Right cardiac atrium (tissue), 5 donors: ENCODE measurements around the gene NR4A1. TPM values are rescaled to one million over a fixed set of nuclear protein-coding genes. Genes with fewer than 3 reads are reported as not detected.

Experiments used
- ATAC-seq, 2 donors: fragments of 200-7000 bp; cut with Tn5 transposase; one replicate each; pipeline versions ENCODE4 v1.8.0 to v1.9.1; 2020; ENCODE audit warnings: moderate library complexity in 2 of 2, mild to moderate bottlenecking in 1 of 2
- DNase-seq, 3 donors: peaks; one replicate each; pipeline ENCODE4 v3.0.0-alpha.2; 2020
- H3K27ac ChIP-seq: one replicate; pipeline ENCODE4 v1.5.1; 2013; ENCODE audit warnings: mild to moderate bottlenecking, low read length, control low read depth, moderate library complexity
- H3K27me3 ChIP-seq: one replicate; pipeline ENCODE4 v1.6.1; 2013; ENCODE audit not compliant: control insufficient read depth, insufficient read depth
- H3K4me1 ChIP-seq: one replicate; pipeline ENCODE4 v1.6.1; 2013; ENCODE audit warnings: low read length; ENCODE audit not compliant: control insufficient read depth, insufficient read depth
- H3K4me3 ChIP-seq: one replicate; pipeline ENCODE4 v1.5.1; 2013; ENCODE audit warnings: low read length, control low read depth
- H3K9me3 ChIP-seq: one replicate; pipeline ENCODE4 v1.6.1; 2013; ENCODE audit warnings: low read length; ENCODE audit not compliant: control insufficient read depth
- WGBS: extraction: QIAGEN DNeasy Blood & Tissue Kit; methylation state at CpG from one replicate; pipeline ENCODE4 v1.1.7; 2013; 5-methylcytosine and 5-hydroxymethylcytosine counted together
- intact Hi-C, 4 donors: fragments of 100-400 bp; cut with DNase I; formaldehyde crosslinking; loops; one replicate each; pipeline versions ENCODE4 v1.11.0 to v1.14.0; 2022 to 2023
- polyA plus RNA-seq: library from polyadenylated mRNA; stranded (reverse); fragments of 200-250 nt; gene quantifications from one replicate; pipeline ENCODE4 v1.2.3, GENCODE V29; 2013
- total RNA-seq, 4 donors: library from RNA; stranded (reverse); fragmentation: NEBNext Ultra II Directional; extraction: Animal tissue kit (Norgen Biotek cat#: 25700); gene quantifications; one replicate each; pipeline ENCODE4 v1.2.1, GENCODE V29; 2021
- donor health status: healthy with polysubstance abuse.
- donor health status: DM: no; HTN: yes; CAD: no.
- donor health status: DM: no; HTN: no; CAD: no.
- donor health status: DM: no; HTN: yes; CAD: no; lungs with severe emphysema.
- donor health status: DM: yes; HTN: yes; CAD: no.

The NR4A1 gene
- total and polyA plus RNA-seq, 5 donors: 50.2 to 417 (median 115) TPM

GRCh38 chr12:52070185-52070925, 19.1 kb downstream of the NR4A1 start:
- intact Hi-C loops: loop anchor here in 2 of 4 donors (5.0 to 10.0 kb wide), 2 partner anchors 43 to 166 kb away; partner anchors contain the start of gene ACVRL1 (in 1 of the 2)
- ATAC-seq (peak in 1 of 2 donors; percentile 46), DNase-seq (no peak)
- peak overlapping the region; percentile 94 for H3K27ac ChIP-seq
- peak overlapping the region; percentile 83 for H3K4me3 ChIP-seq
- H3K9me3 ChIP-seq: no peaks in the 10 kb centered on the region
- peaks cover 2% of the 10 kb centered on the region for H3K4me1 ChIP-seq
- no peaks in the 10 kb centered on the region for H3K27me3 ChIP-seq
- 4% methylated on average over 37 of the region's 37 CpGs for WGBS

DNA sequence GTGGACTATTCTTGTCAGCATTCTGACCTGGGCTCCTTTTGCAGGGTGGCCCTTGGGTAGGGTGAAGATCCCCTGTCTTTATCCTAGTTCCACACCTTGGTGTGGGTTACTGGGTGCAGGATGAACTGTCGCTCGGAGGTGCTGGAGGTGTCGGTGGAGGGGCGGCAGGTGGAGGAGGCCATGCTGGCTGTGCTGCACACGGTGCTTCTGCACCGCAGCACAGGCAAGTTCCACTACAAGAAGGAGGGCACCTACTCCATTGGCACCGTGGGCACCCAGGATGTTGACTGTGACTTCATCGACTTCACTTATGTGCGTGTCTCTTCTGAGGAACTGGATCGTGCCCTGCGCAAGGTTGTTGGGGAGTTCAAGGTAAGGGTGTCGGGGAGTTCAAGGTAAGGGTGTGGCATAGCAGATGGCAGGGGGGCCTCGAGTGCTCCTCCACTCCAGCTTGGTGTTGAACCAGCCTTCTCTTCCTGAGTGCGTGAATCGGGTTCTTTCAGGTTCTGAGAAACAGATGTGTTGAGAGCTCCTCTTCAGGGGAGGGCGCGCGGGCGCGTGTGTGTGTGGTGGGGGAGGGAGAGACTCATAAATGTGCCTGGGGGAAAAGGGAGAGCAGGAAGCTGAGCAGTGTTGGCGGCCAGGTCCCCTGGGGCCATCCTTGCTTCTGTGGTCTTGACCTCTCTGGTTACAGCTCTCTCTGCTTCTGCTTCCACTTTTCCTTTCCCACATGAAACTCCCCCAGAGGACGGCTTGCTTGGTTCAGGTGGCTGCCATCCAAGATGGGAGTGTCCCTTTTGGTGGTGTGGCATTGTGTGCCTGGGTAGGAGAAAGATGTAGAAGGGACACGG, 22.5 kb downstream of the NR4A1 start:
- Histone ChIP-seq H3K27ac (no peak overlapping the region), H3K27me3 (no peaks in the 10 kb centered on the region), H3K4me3 (no peak overlapping the region), H3K9me3 (no peaks in the 10 kb centered on the region), H3K4me1 (peaks cover 2% of the 10 kb centered on the region)
- WGBS: 73% methylated on average over 23 of the region's 23 CpGs
- DNase-seq (peak; percentile 54 to 81 (median 69)), ATAC-seq (no peak)
- intact Hi-C loops: loop anchor here in 2 of 4 donors (5.0 to 10.0 kb wide), 2 partner anchors 46 to 169 kb away; partner anchors contain the start of gene ACVRL1 (in 1 of the 2)

- no peak for ATAC-seq
- Histone ChIP-seq H3K4me1 (peaks cover 2% of the 10 kb centered on the region), H3K4me3 (no peak overlapping the region), H3K27me3 (no peaks in the 10 kb centered on the region), H3K9me3 (no peaks in the 10 kb centered on the region), H3K27ac (no peak overlapping the region)
- WGBS: 78% methylated on average over 3 of the region's 3 CpGs
- no peak for DNase-seq
- intact Hi-C loops: loop anchor here in 2 of 4 donors (5.0 to 10.0 kb wide), 2 partner anchors 48 to 170 kb away; partner anchors contain the start of gene ACVRL1 (in 1 of the 2)
Measured at GRCh38 chr12:52074971-52075724, 23.9 kb downstream of the NR4A1 start.

DNA sequence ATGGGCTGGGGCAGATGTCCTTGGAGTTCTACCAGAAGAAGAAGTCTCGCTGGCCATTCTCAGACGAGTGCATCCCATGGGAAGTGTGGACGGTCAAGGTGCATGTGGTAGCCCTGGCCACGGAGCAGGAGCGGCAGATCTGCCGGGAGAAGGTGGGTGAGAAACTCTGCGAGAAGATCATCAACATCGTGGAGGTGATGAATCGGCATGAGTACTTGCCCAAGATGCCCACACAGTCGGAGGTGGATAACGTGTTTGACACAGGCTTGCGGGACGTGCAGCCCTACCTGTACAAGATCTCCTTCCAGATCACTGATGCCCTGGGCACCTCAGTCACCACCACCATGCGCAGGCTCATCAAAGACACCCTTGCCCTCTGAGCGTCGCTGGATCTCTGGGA, 25.6 kb downstream of the NR4A1 start:
- H3K9me3 ChIP-seq: no peaks in the 10 kb centered on the region
- ATAC-seq (no peak), DNase-seq (peak in 1 of 3 donors; percentile 37)
- peaks cover 5% of the 10 kb centered on the region for H3K4me1 ChIP-seq
- 94% methylated on average over 16 of the region's 16 CpGs for whole genome bisulfite sequencing
- H3K4me3 ChIP-seq: no peak overlapping the region
- no peak overlapping the region for H3K27ac ChIP-seq
- no peaks in the 10 kb centered on the region for H3K27me3 ChIP-seq
- intact Hi-C loops: loop anchor here in 1 of 4 donors (10.0 kb wide), 1 partner anchor 172 kb away; the partner anchor contains the start of gene ACVRL1

- no peak for DNase-seq
- peaks cover 8% of the 10 kb centered on the region for H3K4me1 ChIP-seq
- H3K9me3 ChIP-seq: no peaks in the 10 kb centered on the region
- WGBS: 85% methylated on average over 3 of the region's 3 CpGs
- intact Hi-C loops: loop anchor here in 1 of 4 donors (10.0 kb wide), 1 partner anchor 173 kb away; the partner anchor contains the start of gene ACVRL1
- no peak for ATAC-seq
- H3K4me3 ChIP-seq: no peak overlapping the region
- no peaks in the 10 kb centered on the region for H3K27me3 ChIP-seq
- no peak overlapping the region for H3K27ac ChIP-seq
Measured at GRCh38 chr12:52078276-52078675, 27.0 kb downstream of the NR4A1 start.

DNA sequence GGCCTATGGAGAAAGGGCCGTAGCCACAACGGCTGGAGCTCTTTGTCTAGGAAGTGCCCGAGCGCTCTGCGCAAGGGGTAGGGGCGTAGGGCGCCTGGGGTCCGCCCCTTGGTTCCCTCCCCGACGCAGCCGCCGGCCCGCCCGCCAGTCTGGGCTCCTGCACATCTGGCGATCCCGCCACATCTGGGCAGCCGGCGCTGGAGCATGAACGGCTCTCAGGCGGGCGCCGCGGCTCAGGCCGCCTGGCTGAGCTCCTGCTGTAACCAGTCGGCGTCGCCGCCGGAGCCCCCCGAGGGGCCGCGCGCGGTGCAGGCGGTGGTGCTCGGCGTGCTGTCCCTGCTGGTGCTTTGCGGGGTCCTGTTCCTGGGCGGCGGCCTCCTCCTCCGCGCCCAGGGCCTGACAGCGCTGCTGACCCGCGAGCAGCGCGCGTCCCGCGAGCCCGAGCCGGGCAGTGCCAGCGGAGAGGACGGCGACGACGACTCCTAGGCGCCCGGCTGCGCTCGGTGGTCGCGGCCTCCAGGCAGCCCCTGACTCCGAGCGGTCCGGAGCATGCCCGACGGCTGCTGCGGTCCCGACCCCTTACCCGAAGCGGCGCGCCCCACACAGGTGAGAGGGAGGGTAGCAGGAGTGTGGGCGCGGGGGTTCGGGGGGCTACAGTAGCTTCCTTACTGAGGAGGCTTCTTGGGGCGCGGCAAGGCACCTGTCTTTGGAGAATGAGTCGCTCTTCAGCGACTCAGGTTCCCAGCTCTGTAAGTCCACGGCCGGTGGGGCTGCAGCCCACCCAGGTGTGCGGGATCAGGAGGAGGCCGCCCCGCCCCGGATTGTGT, 28.5 kb downstream of the NR4A1 start, which contains the start of gene SMIM41:
Gene SMIM41, plus strand, starts transcription at position 129 of the 827 bp plus-strand sequence. Its CDS starts 76 bp downstream, at position 205.
- DNase-seq: peak; percentile 45 to 84 (median 80)
- Histone ChIP-seq H3K9me3 (no peaks in the 10 kb centered on the region), H3K4me3 (no peak within 1 kb of the TSS), H3K27me3 (no peaks in the 10 kb centered on the region), H3K27ac (no peak within 1 kb of the TSS), H3K4me1 (peaks cover 8% of the 10 kb centered on the region)
- ATAC-seq: no peak
- 64% methylated on average over 87 of the region's 87 CpGs for WGBS
- intact Hi-C loops: loop anchor here in 3 of 4 donors (5.0 to 10.0 kb wide), 3 partner anchors 52 to 175 kb away; partner anchors contain the start of gene ACVRL1 (in 1 of the 3)

- ATAC-seq: no peak
- peaks cover 8% of the 10 kb centered on the region for H3K4me1 ChIP-seq
- DNase-seq: peak in 1 of 3 donors; percentile 64
- H3K4me3 ChIP-seq: no peak overlapping the region
- no peaks in the 10 kb centered on the region for H3K27me3 ChIP-seq
- intact Hi-C loops: loop anchor here in 2 of 4 donors (5.0 kb wide), 2 partner anchors 53 to 78 kb away; no protein-coding TSS in a partner anchor
- H3K9me3 ChIP-seq: no peaks in the 10 kb centered on the region
- 67% methylated on average over 10 of the region's 10 CpGs for WGBS
- H3K27ac ChIP-seq: no peak overlapping the region
Measured at GRCh38 chr12:52080403-52081251, 29.4 kb downstream of the NR4A1 start.

DNA sequence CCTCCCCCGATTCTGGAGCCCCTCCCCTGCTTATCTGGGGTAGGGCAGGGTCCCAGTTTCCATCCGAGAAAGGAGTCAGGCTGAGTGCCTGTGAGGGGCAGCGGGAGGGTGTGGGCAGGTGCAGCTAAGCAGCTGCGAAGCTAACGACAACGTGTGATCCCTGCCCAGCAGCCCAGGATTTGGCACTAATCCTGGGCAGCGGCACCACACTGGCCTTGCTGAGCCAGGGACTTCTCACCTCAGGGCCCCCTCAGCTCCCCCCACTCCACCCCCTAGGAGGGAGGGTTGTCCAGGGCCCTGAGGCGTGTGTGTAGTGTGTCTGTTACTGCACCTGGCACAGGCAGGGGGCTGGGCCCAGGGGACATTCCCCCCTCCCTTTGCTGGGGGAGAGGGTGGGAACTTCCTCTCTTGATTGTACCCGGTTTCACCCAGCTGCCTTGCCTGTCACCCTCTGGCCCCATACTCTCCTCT, 30.1 kb downstream of the NR4A1 start:
- Histone ChIP-seq H3K9me3 (no peaks in the 10 kb centered on the region), H3K4me3 (no peak overlapping the region), H3K27ac (peak overlapping the region; percentile 48), H3K4me1 (peaks cover 8% of the 10 kb centered on the region), H3K27me3 (no peaks in the 10 kb centered on the region)
- peak; percentile 30 to 65 (median 65) for DNase-seq
- intact Hi-C loops: loop anchor here in 2 of 4 donors (5.0 kb wide), 2 partner anchors 54 to 79 kb away; no protein-coding TSS in a partner anchor
- 30% methylated on average over 9 of the region's 9 CpGs for WGBS
- peak; percentile 13 to 23 for ATAC-seq
